HepG2 (cell line): Measurements from ENCODE around the gene PSORS1C1.

ENCODE experiments used
- CTCF ChIP-seq: sonication (generic); formaldehyde crosslinking; IDR thresholded peaks from 2 replicates; pipeline ENCODE4 v1.5.0; 2020; ENCODE audit warnings: mild to moderate bottlenecking, missing genetic modification reagents, moderate library complexity
- HNRNPLL ChIP-seq: fragments of 200-400 bp; formaldehyde crosslinking; IDR thresholded peaks from 2 replicates; pipeline ENCODE4 v1.6.1; 2017; ENCODE audit warnings: mild to moderate bottlenecking, low read depth, low read length; ENCODE audit not compliant: poor library complexity, severe bottlenecking
- IRF1 ChIP-seq: sonication (generic); formaldehyde crosslinking; IDR thresholded peaks from 2 replicates; pipeline ENCODE4 v1.4.0; 2020; ENCODE audit warnings: low read depth, mild to moderate bottlenecking, missing genetic modification reagents
- MAX ChIP-seq: IDR thresholded peaks from 2 replicates; pipeline ENCODE4 v1.6.1; 2012; ENCODE audit warnings: inconsistent platforms
- RBM39 ChIP-seq: fragments of 200-400 bp; formaldehyde crosslinking; IDR thresholded peaks from one replicate; pipeline ENCODE4 v1.6.1; 2018; ENCODE audit warnings: antibody characterized with exemption, mild to moderate bottlenecking, low read depth, low read length; ENCODE audit not compliant: poor library complexity, severe bottlenecking
- SP1 ChIP-seq, 2 experiments: fragments of 450-650 bp in 1 of 2; sonication (generic) in 1 of 2; formaldehyde crosslinking in 1 of 2; IDR thresholded peaks; 2 replicates each; pipeline versions ENCODE4 v1.4.0 to v1.6.1; 2016 to 2020; ENCODE audit warnings: missing genetic modification reagents in 1 of 2
- ZBTB1 ChIP-seq: sonication (generic); formaldehyde crosslinking; IDR thresholded peaks from 2 replicates; pipeline ENCODE4 v1.4.0; 2020; ENCODE audit warnings: missing genetic modification reagents, borderline replicate concordance
- ZFX ChIP-seq: sonication (generic); formaldehyde crosslinking; IDR thresholded peaks from 2 replicates; pipeline ENCODE4 v1.4.0; 2020; ENCODE audit warnings: mild to moderate bottlenecking, low read depth, missing genetic modification reagents, moderate library complexity
- ZNF138 ChIP-seq: sonication (generic); formaldehyde crosslinking; IDR thresholded peaks from 2 replicates; pipeline ENCODE4 v1.5.0; 2020; ENCODE audit warnings: mild to moderate bottlenecking, low read depth, missing genetic modification reagents
- ZNF280B ChIP-seq: sonication (generic); formaldehyde crosslinking; IDR thresholded peaks from 2 replicates; pipeline ENCODE4 v1.5.0; 2020; ENCODE audit warnings: missing genetic modification reagents, mild to moderate bottlenecking, borderline replicate concordance
- ZUFSP ChIP-seq: sonication (generic); formaldehyde crosslinking; IDR thresholded peaks from 2 replicates; pipeline ENCODE4 v1.9.0; 2021; ENCODE audit warnings: missing genetic modification reagents, mild to moderate bottlenecking, borderline replicate concordance

- TF ChIP-seq SP1 (IDR thresholded peaks at IDR 0.05) (no peak), SP1 (CRISPR knock-in tag; IDR thresholded peaks at IDR 0.05) (no peak), HNRNPLL (no peak), ZBTB1 (no peak), MAX (no peak), ZNF280B (no peak), IRF1 (CRISPR knock-in tag) (no peak), CTCF (CRISPR knock-in tag) (no peak), RBM39 (no peak), ZNF138 (CRISPR knock-in tag) (no peak), ZUFSP (CRISPR knock-in tag) (no peak), ZFX (CRISPR knock-in tag) (no peak)
Measured at GRCh38 chr6:31130751-31131150, 16.2 kb downstream of the PSORS1C1 start.
